Central memory CD4-positive, alpha-beta T cell (primary cell): ENCODE data around the gene NMNAT2.
A peak's percentile ranks its signal among the peaks of the same experiment; 100 is the strongest.
"Not testable (repeated sequence)": the region's sequence is repeated elsewhere in the genome, so short reads cannot be mapped to it uniquely, and the experiment has no call there.

Source experiments
- DNase-seq: peaks from one replicate; pipeline ENCODE4 v3.0.0; 2022

NMNAT2 gene

DNA sequence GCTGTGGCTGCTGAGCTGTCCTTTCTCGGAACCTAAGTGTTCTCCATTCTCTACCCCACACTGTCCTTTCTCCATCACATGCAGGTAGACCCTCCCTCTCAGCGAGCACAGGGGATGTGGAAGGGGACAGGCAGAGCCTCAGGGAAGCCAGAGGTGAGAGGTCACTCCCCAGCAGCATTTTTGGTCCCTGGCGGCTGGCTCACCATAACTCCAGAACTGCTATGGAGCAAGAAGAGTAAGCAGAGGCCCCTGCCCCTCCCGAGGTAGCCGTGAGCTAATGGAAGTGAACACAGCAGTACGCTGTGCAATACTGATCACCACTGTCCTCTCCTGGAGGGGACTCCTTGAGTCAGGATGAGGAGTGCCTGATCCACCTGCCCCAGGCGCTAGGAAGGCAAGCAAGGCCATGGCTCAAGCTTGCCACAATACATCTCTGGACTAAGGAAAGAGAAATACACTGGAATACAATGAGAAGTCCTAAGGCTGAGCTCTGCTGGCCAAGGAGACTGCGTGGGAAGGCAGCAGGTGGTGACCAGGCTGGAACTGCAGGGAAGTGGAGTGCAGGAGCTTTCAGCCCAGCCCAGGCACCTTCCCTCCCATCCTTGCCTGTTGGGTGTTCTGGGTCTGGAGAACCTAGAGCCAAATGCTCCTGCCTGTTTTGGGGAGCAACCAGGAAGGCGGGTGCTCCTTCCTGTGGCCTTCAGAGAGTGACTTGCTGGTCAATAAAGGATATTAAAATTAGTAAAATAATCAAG, 135.9 kb downstream of the NMNAT2 start:
- DNase-seq: no peak

DNA sequence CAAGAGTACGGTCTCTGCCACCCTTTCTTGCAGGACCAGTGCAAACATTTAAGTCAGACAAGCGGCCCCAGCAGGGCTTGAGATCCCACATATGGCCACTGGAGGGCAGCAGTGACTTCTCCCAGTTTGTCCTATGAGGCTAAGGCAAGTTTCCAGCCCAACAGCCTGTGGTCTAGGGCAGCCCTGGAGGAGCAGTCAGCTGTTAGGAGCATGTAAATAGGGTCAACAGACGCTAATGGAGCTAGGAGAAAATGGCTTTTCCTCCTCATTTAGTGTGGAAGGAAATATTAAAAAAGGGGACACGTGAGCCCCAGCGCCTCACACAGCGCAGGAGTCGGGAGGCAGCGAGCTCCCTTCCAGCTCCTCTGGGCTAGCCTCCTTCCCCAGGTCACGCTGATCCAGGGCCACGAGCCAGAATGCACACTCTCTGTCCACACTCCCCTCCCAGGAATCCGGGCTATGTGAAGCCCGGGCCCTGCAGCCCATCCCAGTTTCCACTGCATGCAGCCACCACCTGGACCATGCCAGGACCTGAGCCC, 136.6 kb downstream of the NMNAT2 start:
- DNase-seq: peak; percentile 33

DNA sequence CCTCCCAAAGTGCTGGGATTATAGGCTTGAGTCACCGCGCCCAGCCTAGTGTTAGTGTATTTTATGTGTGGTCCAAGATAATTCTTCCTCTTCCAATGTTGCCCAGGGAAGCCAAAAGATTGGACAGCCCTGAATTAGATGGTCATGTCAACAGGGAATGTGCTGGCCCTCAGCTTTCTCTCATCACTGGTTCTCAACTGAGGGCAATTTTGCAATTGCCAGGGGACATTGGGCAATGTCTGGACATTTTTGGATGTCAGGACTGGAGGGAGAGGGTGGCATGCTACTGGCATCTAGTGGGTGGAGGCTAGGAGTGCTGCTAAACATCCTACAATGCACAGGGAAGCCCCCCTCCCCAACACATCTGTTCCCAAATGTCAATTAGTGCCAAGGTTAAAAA, 137.1 kb downstream of the NMNAT2 start:
- no peak for DNase-seq

DNA sequence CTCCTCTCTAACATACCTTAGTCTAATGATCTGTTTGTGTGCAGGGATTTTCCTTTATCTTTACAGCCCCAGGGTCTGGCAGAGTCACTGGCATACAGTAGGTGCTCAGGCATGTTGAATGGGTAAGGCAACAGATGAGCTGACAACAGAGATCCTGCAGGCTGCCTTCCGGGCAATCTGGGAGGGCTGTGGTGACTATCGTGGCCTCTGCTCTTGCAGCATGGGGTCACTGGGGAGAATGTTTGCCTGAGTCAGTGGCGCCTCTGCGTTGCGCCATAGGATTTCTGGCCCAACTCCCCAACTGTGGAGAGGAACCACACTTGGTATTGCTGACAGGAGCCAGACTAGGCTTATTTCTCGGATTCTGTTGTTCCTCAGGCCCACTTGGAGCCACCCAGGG, 138.3 kb downstream of the NMNAT2 start:
- DNase-seq: no peak

DNA sequence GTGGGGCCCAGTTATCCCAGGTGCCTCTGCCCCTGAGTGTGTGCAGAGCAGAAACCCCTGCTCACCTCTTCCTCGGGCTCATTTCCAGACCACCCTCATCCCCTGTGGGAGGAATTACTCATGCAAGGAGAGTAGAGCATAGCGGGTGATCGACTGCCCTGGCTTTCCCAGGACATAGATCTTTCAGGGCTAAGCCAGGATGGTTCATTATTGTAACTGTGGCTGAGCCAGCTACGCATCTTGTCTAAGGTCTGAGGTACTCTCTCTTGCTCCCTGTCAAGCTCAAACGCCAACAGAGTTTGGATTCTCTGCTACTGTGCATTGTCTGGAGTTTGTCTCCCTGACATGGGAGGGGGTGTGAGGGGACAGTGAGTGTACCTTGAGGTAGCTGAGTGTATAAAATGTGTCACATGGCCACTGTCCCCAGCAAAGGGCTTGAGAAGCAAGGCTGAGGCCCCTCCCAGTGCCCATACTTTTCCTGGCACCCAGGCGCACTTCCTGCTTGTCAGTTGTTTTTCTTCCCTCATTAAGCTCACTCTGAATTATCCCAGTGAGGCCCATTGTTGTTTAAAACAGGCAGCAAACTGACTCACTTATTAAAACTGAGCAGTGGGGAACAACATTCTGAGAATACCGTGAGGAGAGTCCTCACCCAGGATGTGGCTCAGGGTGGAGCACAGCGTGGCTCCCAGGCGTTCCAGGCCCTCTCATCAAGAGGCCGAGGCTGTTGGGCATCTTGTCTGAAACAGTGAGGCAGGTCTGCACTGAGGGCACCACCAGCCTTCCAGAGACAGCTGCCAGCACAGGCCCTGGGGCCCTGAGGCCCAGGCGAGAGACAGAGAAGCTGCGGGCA, 139.2 kb downstream of the NMNAT2 start:
- DNase-seq: no peak

DNA sequence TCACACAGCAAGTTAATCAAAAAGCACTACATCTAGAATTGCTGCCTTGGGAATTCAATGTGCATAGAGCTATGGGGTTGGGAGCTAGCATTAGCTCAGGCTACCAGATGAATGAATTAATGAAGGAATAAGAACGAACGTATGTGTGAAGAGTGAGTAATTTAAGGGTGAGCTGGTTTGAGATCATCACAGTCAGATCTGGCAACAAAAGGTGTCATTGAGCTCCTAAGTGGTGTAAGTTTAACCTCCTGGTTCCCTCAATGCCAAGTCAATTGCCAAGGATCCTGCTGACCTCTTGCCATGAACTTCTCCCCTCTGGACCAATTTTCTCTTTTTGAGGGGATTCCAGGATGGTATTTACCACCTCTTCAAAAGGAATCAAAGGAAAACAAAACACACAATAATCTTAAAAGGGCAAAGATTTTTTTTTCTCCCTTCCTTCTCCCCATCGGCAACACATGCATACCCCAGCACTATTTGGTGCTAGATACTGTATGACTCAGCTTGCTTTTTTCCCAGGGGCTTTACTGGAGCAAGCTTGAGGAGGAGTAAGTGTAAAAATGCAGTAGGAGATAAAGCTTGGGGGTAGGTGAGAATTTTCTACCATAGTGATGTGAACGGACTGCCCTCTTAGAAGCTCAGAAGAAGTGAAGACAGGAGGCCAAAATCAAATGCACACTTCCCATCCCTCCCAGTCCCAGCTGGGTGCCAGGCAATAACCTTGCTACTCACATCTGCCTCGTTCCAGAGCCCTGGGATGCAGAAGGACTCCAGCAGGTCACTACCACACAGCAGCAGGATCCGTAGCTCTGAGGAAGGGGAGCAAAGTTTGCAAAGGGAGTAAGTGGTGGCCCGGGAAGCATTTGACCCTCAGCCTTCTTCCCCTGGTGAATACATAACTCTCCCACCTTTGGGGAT, 140.1 kb downstream of the NMNAT2 start:
- DNase-seq: no peak

DNA sequence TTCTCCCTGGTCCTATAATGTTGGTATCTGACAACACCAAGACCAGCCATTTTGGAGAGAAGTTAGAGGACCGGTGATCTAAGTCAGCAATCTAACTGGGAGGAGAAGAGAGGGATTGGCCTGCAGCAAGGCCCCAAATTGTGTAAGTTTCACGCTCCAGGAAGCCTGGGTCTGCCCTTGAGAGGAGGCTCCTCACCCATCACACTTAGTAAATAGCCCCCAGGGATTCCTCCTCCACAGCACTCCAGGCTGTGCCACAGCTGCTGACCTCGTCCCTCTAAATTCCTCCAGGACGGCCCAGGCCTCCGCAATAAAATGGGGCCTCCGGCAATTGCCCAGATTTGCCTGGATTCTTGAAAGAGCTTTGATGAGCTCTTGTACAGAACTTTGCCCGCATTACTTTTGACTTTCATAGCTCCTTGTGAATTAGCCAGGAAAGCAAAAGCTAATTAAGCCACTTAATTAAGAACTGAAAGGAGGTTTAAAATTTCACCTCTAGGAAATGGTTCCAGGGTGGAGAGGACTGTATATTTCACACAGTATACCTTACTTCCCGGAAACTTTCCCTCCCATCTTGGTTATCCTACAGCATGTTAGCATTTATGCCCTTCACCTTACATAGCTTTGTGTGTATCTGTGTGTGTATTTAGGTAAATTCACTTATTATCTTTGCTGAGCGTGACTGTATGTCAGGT, 141.6 kb downstream of the NMNAT2 start:
- no peak for DNase-seq

DNA sequence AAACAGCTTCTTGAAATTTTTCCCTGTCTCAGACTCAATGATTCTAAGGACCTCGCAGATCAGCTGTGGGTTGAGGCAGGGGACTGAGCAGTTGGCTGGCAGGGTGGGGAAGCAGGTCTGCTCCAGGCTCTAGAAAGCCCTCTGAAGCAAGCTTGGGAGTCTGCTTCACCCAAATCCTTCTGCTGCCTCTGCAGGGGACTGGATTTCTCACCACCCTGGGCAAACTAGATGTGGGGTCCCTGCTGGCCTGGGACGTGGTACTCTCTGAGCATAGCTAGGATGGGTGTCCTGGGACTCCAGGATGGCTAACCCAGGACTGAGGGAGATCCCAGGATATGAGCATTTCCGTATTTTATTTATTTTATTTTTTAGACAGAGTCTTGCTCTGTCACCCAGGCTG, 142.9 kb downstream of the NMNAT2 start:
- DNase-seq: no peak

DNA sequence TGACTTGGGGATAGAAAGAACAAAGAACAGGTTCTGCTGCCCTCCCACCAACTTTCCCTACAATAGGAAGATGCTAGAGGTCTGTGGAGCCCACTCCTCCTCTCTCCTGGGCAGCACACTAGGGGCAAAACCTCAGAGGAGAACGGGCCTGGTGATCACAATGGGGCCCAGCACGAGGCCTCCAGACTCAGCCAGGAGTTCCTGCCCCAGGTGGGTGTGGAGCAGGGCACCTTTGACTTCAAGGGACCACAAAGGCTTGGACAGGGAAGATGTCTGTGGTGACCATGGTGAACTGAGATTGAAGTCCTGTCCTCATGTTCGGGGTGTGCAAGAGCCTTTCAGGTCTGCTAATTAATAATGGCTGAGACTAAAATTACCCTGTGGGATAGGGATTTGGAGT, 143.3 kb downstream of the NMNAT2 start:
- no peak for DNase-seq

DNA sequence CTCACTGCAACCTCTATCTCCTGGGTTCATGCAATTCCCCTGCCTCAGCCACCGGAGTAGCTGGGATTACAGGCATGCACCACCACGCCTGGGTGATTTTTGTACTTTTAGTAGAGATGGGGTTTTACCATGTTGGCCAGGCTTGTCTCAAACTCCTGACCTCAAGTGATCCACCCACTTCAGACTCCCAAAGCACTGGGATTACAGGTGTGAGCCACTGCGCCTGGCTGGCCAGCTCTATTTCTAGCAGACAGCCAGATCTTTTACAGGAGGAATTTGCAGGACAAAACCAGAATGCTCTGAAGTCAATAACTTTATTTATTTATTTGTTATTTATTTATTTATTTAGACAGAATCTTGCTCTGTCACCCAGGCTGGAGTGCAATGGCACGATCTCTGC, 144.2 kb downstream of the NMNAT2 start:
- DNase-seq: not testable (repeated sequence)

DNA sequence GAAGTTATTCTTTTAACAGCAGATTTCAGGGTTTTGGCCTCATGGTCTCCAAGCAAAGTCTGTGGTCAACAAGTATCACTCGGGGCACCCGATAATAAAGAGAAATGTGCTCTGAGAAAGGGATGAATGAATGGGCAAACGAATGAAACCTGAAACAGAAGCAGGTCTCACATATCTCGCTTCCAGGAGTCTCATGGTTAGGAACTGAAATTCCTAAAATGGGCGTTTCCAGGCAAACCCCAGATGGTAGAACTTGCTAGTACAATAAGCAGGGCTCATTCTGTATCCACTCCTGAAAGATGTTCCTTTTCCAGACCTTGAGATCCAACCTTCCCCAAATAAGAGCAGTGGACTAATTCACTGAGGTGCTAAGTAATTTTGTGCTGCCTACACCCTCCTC, 144.9 kb downstream of the NMNAT2 start:
- no peak for DNase-seq

DNA sequence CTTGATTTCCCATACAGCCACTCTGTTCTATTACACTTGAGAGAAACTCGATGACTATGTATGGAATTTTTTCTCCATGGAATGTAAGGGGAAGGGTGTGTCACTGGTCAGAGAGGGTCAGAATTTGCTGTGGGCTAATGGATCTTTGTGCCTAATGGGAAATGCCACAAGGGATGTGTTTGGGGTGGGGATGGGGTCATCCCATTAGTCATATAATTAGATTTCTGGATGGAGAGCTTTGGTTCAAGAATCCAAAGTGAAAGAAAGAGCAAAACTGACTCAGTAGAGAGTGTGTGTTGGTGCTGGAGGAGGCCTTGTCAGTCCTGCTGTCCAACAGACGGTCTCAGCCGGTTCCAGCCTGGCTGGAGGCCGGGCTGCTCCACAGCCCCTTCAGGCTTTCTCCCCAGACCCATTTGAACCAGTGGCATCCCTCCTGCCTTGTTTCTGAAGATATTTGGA, 145.8 kb downstream of the NMNAT2 start:
- DNase-seq: no peak

DNA sequence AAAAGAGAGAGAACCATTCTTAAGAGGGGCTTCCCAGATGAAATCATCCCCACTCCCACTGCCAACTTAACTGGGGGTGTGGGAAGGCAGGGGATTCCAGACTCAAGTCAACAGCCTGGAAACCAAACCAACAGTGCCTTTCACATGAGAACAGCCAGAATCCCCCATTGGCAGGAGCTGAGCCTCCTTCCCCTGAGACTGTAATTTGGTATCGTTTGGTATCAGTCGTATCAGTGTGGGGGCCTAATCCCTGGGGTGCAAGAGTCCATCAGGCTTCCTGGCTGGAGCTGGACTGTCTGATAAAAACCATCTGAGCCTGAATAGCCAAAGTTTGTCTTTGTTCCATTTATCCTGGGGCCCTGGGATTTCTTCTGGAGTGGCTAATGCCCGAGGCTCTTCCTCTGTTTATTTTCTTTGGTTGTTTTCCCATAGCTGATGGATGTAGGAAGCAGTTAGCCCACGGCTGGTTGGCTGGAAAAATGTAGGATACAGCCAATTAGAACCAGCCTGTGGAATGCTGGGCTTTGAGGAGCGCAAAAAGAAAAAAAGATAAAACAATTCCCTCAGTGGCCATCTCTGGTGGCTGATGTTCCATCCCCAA, 147.5 kb downstream of the NMNAT2 start:
- DNase-seq: no peak

DNA sequence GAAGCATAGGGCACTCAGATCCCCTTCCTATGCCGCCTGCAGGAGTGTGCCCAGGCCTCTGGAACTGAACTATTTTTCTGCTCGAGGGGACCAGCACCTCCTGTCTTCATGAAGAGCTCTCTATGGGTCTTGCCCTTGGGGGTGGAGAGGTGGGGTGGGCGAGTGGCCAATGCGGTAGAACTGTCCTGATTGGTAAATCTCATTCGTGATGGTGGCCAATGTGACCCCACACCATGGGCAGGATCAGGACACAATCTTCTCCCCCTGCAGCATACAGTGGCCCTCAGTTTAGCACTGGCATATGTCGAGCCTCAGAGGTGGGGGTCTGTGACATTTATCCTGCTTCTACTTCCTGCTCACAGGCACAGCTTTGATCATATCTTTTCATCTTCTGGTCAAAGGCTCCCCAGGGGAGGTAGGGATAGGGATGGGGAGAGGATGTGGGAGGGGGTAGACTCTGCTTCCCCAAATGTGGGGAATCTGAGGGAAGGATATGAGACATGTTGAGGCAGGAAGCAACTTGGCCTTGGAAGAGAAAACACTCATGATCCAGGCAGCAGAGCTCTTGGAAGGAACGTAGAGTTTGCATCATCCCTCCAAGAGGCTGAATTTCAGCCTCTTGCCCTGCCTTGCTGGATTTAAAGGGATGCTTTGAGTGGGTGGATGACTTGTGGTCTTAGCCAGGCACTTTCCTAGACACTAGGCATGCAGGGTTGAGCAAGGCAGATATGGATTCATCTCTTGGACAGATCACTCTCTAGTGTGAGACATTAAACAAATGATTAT, 150.3 kb downstream of the NMNAT2 start:
- no peak for DNase-seq

DNA sequence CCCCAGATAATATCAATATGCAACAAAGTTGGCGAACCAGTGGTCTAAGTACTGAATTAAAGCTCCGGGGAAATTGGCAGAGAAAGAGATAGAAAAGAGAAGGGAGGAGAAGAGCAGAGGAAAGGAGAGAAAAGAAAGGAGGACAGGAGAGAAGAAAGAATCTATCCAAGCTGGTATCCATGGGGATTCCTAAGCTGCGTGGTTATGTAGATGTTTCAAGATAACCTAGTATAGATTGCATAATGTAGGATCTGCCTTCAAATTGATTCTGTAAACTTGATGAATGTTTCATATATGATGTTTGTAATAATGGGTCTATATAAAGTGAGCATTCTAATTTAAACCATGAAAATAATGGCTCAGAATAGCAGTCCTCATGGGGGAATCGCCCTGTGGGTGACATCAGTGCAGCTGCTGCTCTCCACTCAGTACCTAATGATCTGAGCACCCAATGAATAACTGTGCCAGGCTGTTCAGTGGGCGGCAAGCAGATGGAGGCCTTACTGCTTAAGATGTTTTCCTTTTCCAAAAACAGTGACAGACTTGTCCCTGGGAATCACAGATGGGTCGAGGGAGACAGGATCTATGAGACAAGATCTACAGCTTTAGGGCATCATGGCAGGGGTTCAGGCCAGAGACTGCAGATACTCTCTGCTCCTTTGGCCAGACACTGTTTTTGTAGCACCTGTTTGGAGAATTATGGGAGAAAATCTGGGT, 154.1 kb downstream of the NMNAT2 start:
- DNase-seq: no peak

DNA sequence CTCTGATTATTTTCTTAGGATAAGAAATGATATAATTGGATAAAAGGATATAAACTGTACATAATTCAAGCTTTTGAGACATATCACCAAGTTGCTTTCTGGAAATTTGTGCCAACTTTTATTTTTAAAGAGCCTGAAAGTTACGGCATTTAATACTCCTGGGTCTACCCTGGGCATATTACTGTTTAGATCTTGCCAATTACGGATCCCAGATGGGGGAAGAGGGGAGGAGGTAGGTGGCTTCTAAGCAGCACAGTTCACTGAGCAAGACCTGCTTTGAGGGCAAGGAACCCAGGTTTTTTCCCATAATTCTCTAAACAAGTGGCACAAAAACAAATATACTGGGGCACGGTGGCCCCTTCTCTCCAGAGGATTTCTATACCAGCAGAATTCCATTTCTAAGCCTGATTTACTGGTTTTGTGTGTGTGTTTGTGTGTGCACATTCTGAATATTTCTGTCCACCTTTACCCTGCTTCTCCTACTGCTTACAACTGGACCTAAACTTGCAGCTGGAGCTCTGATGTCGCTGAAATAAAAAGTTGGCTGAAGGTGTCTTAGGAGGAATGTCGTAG, 155.5 kb downstream of the NMNAT2 start:
- no peak for DNase-seq

DNA sequence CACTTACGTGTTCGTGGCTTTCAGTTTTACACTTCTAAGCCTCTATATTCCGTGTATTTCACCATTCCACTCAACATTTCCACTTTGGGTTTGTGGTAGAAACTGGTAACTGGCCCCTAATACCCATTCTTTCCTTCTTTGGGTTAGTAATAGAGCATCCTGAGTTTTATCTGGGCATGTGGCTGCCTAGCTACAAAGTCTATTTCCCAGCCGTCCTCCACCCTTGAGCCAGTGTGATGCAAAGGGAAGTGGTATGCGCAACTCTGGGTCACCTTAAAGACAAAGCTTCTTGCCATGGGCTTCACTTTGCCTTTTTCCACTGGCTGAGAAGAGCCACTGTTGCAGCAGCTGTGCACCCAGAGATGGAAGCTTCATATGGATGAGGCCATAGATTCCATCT, 158.3 kb downstream of the NMNAT2 start:
- no peak for DNase-seq

DNA sequence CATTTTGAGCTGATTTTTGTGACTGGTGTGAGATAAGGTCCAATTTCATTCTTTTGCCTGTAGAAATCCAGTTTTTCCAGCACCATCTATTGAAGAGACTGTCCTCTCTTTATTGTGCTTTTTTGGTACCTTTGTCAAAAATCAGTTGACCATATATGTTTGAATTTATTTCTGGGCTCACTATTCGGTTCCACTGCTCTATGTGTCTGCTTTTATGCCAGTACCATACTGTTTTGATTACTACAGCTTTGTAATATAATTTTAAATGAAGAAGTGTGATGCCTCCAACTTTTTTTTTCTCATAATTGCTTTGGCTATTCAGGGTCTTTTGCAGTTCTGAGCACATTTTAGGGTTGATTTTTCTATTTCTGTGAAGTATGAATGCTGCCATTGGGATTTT, 163.1 kb downstream of the NMNAT2 start:
- no peak for DNase-seq

DNA sequence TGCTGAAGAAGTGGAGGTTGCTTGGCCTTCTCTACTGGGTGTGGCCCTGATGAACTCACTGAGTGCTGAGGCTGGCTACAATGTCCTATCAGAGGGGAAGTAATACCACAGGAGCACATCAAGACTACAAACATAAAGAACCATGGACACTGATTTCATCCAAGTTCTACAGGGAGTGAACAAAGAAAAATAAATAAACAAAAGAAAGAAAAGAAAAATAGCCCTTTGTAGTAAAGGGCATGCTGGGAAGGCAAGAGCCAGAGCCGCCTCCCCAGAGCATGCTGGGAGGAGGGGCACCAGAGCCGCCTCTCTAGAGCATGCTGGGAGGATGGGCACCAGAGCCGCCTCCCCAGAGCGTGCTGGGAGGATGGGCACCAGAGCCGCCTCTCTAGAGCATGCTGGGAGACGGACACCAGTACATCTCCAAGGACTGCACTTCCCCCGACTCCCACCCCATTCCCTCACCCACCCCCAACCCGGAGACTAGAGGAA, 166.2 kb downstream of the NMNAT2 start:
- no peak for DNase-seq
